Activated CD8-positive, alpha-beta T cell treated with anti-CD3 and anti-CD28 coated beads for 36 hours (primary cell): ENCODE data around the gene VSIR. TPM values are rescaled to one million over a fixed set of nuclear protein-coding genes. Genes with fewer than 3 reads are reported as not detected.
A peak's percentile ranks its signal among the peaks of the same experiment; 100 is the strongest.

Experiments used
- ATAC-seq: fragments of 200-7000 bp; cut with Tn5 transposase; one replicate; pipeline ENCODE4 v1.10.0; 2021; ENCODE audit warnings: mild to moderate bottlenecking, moderate library complexity
- CTCF ChIA-PET: fragments of 350-600 bp; sonication (Branson Sonifier 250); formaldehyde crosslinking; loops from one replicate; lab custom pipeline; 2021; ENCODE audit warnings: antibody characterized with exemption; lab: Charles Lee
- POLR2A ChIA-PET: fragments of 350-600 bp; sonication (Branson Sonifier 250); formaldehyde crosslinking; loops from one replicate; lab custom pipeline; 2021; ENCODE audit warnings: antibody characterized with exemption; lab: Charles Lee
- DNase-seq: peaks from one replicate; pipeline ENCODE4 v3.0.0-alpha.2; 2020
- H3K27ac Mint-ChIP-seq: one replicate; pipeline ENCODE4 v1.8.0; 2021; ENCODE audit warnings: mild to moderate bottlenecking, mixed read lengths
- H3K27me3 Mint-ChIP-seq: one replicate; pipeline ENCODE4 v1.8.0; 2021; ENCODE audit warnings: mixed read lengths
- H3K36me3 Mint-ChIP-seq: one replicate; pipeline ENCODE4 v1.8.0; 2021; ENCODE audit warnings: low read depth, mixed read lengths
- H3K4me1 Mint-ChIP-seq: one replicate; pipeline ENCODE4 v1.8.0; 2021; ENCODE audit warnings: low read depth, mixed read lengths
- H3K4me3 Mint-ChIP-seq: one replicate; pipeline ENCODE4 v1.8.0; 2021; ENCODE audit warnings: mild to moderate bottlenecking, moderate library complexity, mixed read lengths
- H3K9me3 Mint-ChIP-seq: one replicate; pipeline ENCODE4 v1.8.0; 2021; ENCODE audit warnings: mixed read lengths
- CTCF ChIP-seq: fragments of 200-600 bp; IDR thresholded peaks from one replicate; pipeline ENCODE4 v1.8.0; 2022; ENCODE audit warnings: antibody characterized with exemption, mild to moderate bottlenecking
- intact Hi-C: fragments of 100-400 bp; cut with micrococcal nuclease; formaldehyde crosslinking; loops from one replicate; pipeline ENCODE4 v1.10.0; 2022
- total RNA-seq, 2 experiments: library from RNA; stranded (reverse); gene quantifications; one replicate each; pipeline ENCODE4 v1.2.3, GENCODE V29; 2021

The VSIR gene
- total RNA-seq, 2 experiments from 2014 or later, result 59.6 to 61.0 TPM

- intact Hi-C loops, result no loop called here
- no peaks in the 10 kb centered on the region for H3K9me3 Mint-ChIP-seq
- no peak for TF ChIP-seq CTCF
- H3K36me3 Mint-ChIP-seq, result no peaks in the 10 kb centered on the region
- no peaks in the 10 kb centered on the region for H3K27me3 Mint-ChIP-seq
- ChIA-PET CTCF (interaction anchor here (2.5 to 7.4 kb wide), 4 partner anchors 8 to 56 kb away, joined by 17 to 57 read pairs (median 22); partner anchors contain the start of gene VSIR), POLR2A (interaction anchor here (0.9 to 7.5 kb wide), 3 partner anchors 8 to 57 kb away, joined by 4 to 65 read pairs (median 17); partner anchors contain the start of gene VSIR)
- ATAC-seq (no peak), DNase-seq (no peak)
- H3K4me1 Mint-ChIP-seq, result peaks cover 52% of the 10 kb centered on the region
- H3K27ac Mint-ChIP-seq, result no peak overlapping the region
- no peak overlapping the region for H3K4me3 Mint-ChIP-seq
Measured at GRCh38 chr10:71717056-71717455, 56.3 kb downstream of the VSIR start.

GRCh38 chr10:71716426-71716825 is 56.9 kb downstream of the VSIR start:
- H3K4me3 Mint-ChIP-seq, result no peak overlapping the region
- DNase-seq, result no peak
- H3K36me3 Mint-ChIP-seq, result no peaks in the 10 kb centered on the region
- peaks cover 58% of the 10 kb centered on the region for H3K4me1 Mint-ChIP-seq
- ATAC-seq, result no peak
- H3K27me3 Mint-ChIP-seq, result no peaks in the 10 kb centered on the region
- POLR2A ChIA-PET, result interaction anchor here (0.9 to 7.5 kb wide), 2 partner anchors 9 to 55 kb away, joined by 4 to 65 read pairs; no protein-coding TSS in a partner anchor
- intact Hi-C loops, result no loop called here
- CTCF ChIA-PET, result interaction anchor here (2.5 to 7.4 kb wide), 4 partner anchors 8 to 57 kb away, joined by 17 to 57 read pairs (median 22); partner anchors contain the start of gene VSIR
- H3K9me3 Mint-ChIP-seq, result no peaks in the 10 kb centered on the region
- peak overlapping the region; percentile 38 for H3K27ac Mint-ChIP-seq
- TF ChIP-seq CTCF, result no peak

- POLR2A ChIA-PET, result interaction anchor here (7.5 kb wide), 1 partner anchor 10 kb away, joined by 65 read pairs; no protein-coding TSS in a partner anchor
- ATAC-seq (no peak), DNase-seq (no peak)
Measured at GRCh38 chr10:71715860-71716259, 57.5 kb downstream of the VSIR start.

GRCh38 chr10:71715026-71715425 is 58.3 kb downstream of the VSIR start:
- Mint-ChIP-seq H3K27me3 (no peaks in the 10 kb centered on the region), H3K4me3 (no peak overlapping the region), H3K27ac (peak overlapping the region; percentile 63), H3K36me3 (no peaks in the 10 kb centered on the region), H3K4me1 (peaks cover 56% of the 10 kb centered on the region), H3K9me3 (no peaks in the 10 kb centered on the region)
- no peak for ATAC-seq
- DNase-seq, result no peak
- ChIA-PET CTCF (interaction anchor here (5.5 to 12.4 kb wide), 3 partner anchors 10 to 58 kb away, joined by 27 to 189 read pairs (median 57); partner anchors contain the start of gene VSIR), POLR2A (interaction anchor here (2.1 to 7.5 kb wide), 2 partner anchors 10 kb away, joined by 7 to 65 read pairs; no protein-coding TSS in a partner anchor)
- intact Hi-C loops, result no loop called here
- TF ChIP-seq CTCF, result no peak

More at GRCh38 chr10:71715860-71716259, 57.5 kb downstream of the VSIR start:
- no peak overlapping the region for H3K4me3 Mint-ChIP-seq
- peaks cover 56% of the 10 kb centered on the region for H3K4me1 Mint-ChIP-seq
- CTCF ChIA-PET, result interaction anchor here (2.5 to 12.4 kb wide), 4 partner anchors 8 to 57 kb away, joined by 18 to 189 read pairs (median 42); partner anchors contain the start of gene VSIR
- H3K27me3 Mint-ChIP-seq, result no peaks in the 10 kb centered on the region
- H3K27ac Mint-ChIP-seq, result peak overlapping the region; percentile 63
- no peaks in the 10 kb centered on the region for H3K9me3 Mint-ChIP-seq
- intact Hi-C loops, result no loop called here
- H3K36me3 Mint-ChIP-seq, result no peaks in the 10 kb centered on the region
- TF ChIP-seq CTCF, result no peak

- Mint-ChIP-seq H3K27ac (peak overlapping the region; percentile 96), H3K27me3 (no peaks in the 10 kb centered on the region), H3K4me1 (peaks cover 58% of the 10 kb centered on the region), H3K4me3 (peak overlapping the region; percentile 70), H3K36me3 (no peaks in the 10 kb centered on the region), H3K9me3 (no peaks in the 10 kb centered on the region)
- ATAC-seq (no peak), DNase-seq (no peak)
- CTCF ChIA-PET, result interaction anchor here (5.5 to 12.4 kb wide), 3 partner anchors 11 to 58 kb away, joined by 27 to 189 read pairs (median 57); partner anchors contain the start of gene VSIR
- POLR2A ChIA-PET, result interaction anchor here (2.1 to 7.5 kb wide), 2 partner anchors 10 to 11 kb away, joined by 7 to 65 read pairs; no protein-coding TSS in a partner anchor
- TF ChIP-seq CTCF, result no peak
- intact Hi-C loops, result no loop called here
Measured at GRCh38 chr10:71714592-71714991, 58.7 kb downstream of the VSIR start.
